EL (cell line): ENCODE measurements around the gene ZNF263.

Source experiments
- DNase-seq: peaks from one replicate; pipeline ENCODE4 v3.0.0-alpha.2; 2016

The ZNF263 gene

GRCh38 chr16:3328643-3329042, 45.4 kb downstream of the ZNF263 start:
- no peak for DNase-seq
